Muscle layer of duodenum (tissue), 2 donors: ENCODE data around the gene PLXNA4.

Source experiments
- H3K27ac ChIP-seq: one replicate; pipeline ENCODE4 v1.7.0; 2013; ENCODE audit warnings: mild to moderate bottlenecking, low read length
- H3K27me3 ChIP-seq: one replicate; pipeline ENCODE4 v1.7.0; 2013; ENCODE audit warnings: low read depth, mild to moderate bottlenecking, control low read depth, low read length
- H3K36me3 ChIP-seq, 2 donors: one replicate each; pipeline ENCODE4 v1.7.0; 2013; ENCODE audit warnings: low read length in 2 of 2, control low read depth in 1 of 2, mild to moderate bottlenecking in 1 of 2; ENCODE audit not compliant: insufficient read depth in 2 of 2, control insufficient read depth in 1 of 2
- H3K4me1 ChIP-seq, 2 donors: one replicate each; pipeline ENCODE4 v1.7.0; 2013; ENCODE audit warnings: low read length in 2 of 2, mild to moderate bottlenecking in 2 of 2, control low read depth in 1 of 2, moderate library complexity in 1 of 2; ENCODE audit not compliant: insufficient read depth in 2 of 2, control insufficient read depth in 1 of 2
- H3K4me3 ChIP-seq, 2 donors: one replicate each; pipeline ENCODE4 v1.7.0; 2013; ENCODE audit warnings: low read length in 2 of 2, low read depth in 1 of 2, mild to moderate bottlenecking in 1 of 2
- H3K9me3 ChIP-seq, 2 donors: one replicate each; pipeline ENCODE4 v1.7.0; 2013; ENCODE audit warnings: low read length in 2 of 2, control low read depth in 1 of 2, mild to moderate bottlenecking in 1 of 2; ENCODE audit not compliant: control insufficient read depth in 1 of 2
- donor health status: healthy.

The PLXNA4 gene

GRCh38 chr7:132345543-132346129 lies 230.6 kb downstream of the PLXNA4 start:
- no peaks in the 10 kb centered on the region for H3K36me3 ChIP-seq
- H3K27me3 ChIP-seq, result no peaks in the 10 kb centered on the region
- H3K27ac ChIP-seq, result no peak overlapping the region
- H3K4me3 ChIP-seq, result no peak overlapping the region
- H3K4me1 ChIP-seq, result no peaks in the 10 kb centered on the region
- no peaks in the 10 kb centered on the region for H3K9me3 ChIP-seq

GRCh38 chr7:132345030-132345429 lies 231.2 kb downstream of the PLXNA4 start:
- Histone ChIP-seq H3K36me3 (no peaks in the 10 kb centered on the region), H3K9me3 (no peaks in the 10 kb centered on the region), H3K27ac (no peak overlapping the region), H3K4me3 (no peak overlapping the region), H3K4me1 (no peaks in the 10 kb centered on the region), H3K27me3 (no peaks in the 10 kb centered on the region)

- Histone ChIP-seq H3K9me3 (no peaks in the 10 kb centered on the region), H3K4me3 (no peak overlapping the region), H3K36me3 (no peaks in the 10 kb centered on the region), H3K27ac (no peak overlapping the region), H3K4me1 (no peaks in the 10 kb centered on the region), H3K27me3 (no peaks in the 10 kb centered on the region)
These were observed 233.1 kb downstream of the PLXNA4 start for GRCh38 chr7:132343199-132343598.

DNA sequence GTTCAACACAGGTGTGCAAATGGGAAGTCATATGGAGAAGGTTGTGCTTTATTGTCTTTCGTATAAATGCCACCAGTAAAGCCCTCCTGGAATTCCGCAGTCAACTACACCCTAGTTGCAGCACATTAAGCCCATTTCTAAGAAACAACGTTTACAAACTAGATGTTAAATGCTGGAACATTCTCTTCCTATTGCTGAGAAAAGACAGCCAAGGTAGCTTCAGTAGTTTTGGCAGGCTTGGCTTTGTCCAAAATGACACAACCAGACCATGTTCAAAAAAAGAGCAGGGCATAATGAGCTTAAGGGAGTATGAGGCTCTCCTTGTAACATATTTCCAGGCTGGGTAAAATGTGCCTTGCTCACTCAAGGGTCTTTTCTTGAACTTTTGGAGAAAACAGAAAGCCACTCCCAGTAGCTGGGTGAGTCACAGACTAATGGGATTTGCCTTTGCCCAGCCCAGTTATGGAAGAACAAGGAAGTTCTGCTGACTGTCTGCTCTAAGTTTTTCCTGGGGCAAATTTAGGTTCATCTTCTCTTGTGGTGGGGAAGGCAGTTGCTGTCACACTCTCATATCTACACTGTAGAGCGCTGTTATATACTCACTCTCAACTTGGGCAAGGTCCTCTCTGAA lies 238.7 kb downstream of the PLXNA4 start:
- Histone ChIP-seq H3K4me3 (no peak overlapping the region), H3K27ac (no peak overlapping the region), H3K36me3 (no peaks in the 10 kb centered on the region), H3K9me3 (no peaks in the 10 kb centered on the region), H3K4me1 (no peaks in the 10 kb centered on the region), H3K27me3 (no peaks in the 10 kb centered on the region)

DNA sequence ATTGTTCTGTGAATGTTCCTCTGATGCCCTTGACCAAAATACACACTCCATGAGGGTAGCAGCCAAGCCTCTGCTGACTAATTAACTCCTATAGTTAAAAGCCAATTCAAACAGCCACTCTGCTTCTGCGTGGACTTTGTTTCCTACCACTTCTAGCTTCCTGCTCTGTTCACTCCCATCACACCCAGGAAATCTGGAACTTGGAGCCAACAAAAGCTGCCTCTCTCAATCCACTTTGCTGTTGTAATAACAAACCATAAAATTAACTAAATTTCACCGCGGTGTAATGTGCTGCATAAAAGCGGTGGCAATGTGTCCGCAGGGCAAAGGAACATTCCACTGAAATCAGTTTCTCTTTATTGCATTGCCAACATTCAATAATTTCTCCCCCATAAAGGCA lies 239.5 kb downstream of the PLXNA4 start:
- Histone ChIP-seq H3K4me3 (no peak overlapping the region), H3K36me3 (no peaks in the 10 kb centered on the region), H3K4me1 (no peaks in the 10 kb centered on the region), H3K27ac (no peak overlapping the region), H3K27me3 (no peaks in the 10 kb centered on the region), H3K9me3 (no peaks in the 10 kb centered on the region)

DNA sequence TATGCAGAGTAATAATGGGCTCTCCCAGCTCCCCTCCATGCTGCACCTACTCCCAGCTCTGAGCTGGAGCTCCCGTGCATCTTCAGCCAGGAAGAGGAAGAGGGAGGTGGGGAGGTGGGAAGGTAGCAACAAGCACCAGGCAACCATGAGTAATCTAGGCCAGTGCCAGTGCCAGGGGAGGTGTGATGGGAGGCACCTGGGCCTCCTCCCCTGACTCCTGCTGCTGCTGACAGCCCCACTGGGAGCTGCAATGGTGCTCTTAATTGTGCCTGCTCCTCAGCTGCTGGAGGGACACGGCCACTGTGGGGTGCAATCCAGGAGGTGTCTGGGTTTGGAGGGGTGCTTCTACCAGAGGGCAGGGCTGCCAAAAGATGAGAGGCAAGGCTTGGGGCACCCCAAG lies 243.0 kb downstream of the PLXNA4 start:
- Histone ChIP-seq H3K4me1 (no peaks in the 10 kb centered on the region), H3K27me3 (no peaks in the 10 kb centered on the region)

DNA sequence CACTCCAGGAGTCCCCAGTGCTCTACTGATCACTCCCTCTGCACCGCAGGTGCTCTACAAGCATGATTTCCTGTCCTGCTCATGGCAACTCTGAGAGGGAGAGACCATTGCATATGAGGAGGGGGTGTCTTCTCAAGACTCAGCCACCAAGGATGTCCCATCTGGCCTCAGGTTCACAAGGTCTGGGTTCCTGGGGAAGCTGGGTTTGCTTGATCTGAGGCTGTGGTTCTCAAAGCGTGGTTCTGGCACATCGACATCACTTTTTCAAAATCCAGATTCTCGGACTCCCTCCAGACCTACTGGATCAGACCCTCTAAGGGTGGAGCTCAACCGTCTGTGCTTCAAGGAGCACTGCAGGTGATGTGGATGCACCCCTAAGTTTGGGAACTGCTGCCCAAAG lies 247.5 kb downstream of the PLXNA4 start:
- no peaks in the 10 kb centered on the region for H3K4me1 ChIP-seq
- no peaks in the 10 kb centered on the region for H3K27me3 ChIP-seq
- no peak overlapping the region for H3K27ac ChIP-seq
- H3K36me3 ChIP-seq, result no peaks in the 10 kb centered on the region
- no peaks in the 10 kb centered on the region for H3K9me3 ChIP-seq
- no peak overlapping the region for H3K4me3 ChIP-seq

More for the DNA sequence above, 243.0 kb downstream of the PLXNA4 start:
- Histone ChIP-seq H3K36me3 (no peaks in the 10 kb centered on the region), H3K4me3 (no peak overlapping the region), H3K9me3 (no peaks in the 10 kb centered on the region), H3K27ac (no peak overlapping the region)

GRCh38 chr7:132328047-132328620 lies 248.1 kb downstream of the PLXNA4 start:
- Histone ChIP-seq H3K4me3 (no peak overlapping the region), H3K27me3 (no peaks in the 10 kb centered on the region), H3K9me3 (no peaks in the 10 kb centered on the region), H3K4me1 (no peaks in the 10 kb centered on the region), H3K27ac (no peak overlapping the region), H3K36me3 (no peaks in the 10 kb centered on the region)

- H3K36me3 ChIP-seq, result no peaks in the 10 kb centered on the region
- H3K4me1 ChIP-seq, result no peaks in the 10 kb centered on the region
- H3K9me3 ChIP-seq, result no peaks in the 10 kb centered on the region
- no peak overlapping the region for H3K27ac ChIP-seq
- no peaks in the 10 kb centered on the region for H3K27me3 ChIP-seq
- no peak overlapping the region for H3K4me3 ChIP-seq
These were observed 249.2 kb downstream of the PLXNA4 start for GRCh38 chr7:132326878-132327589.

- H3K9me3 ChIP-seq, result no peaks in the 10 kb centered on the region
- no peaks in the 10 kb centered on the region for H3K36me3 ChIP-seq
- no peak overlapping the region for H3K27ac ChIP-seq
- peaks cover 3 to 9% of the 10 kb centered on the region in 2 donors for H3K4me1 ChIP-seq
- H3K27me3 ChIP-seq, result no peaks in the 10 kb centered on the region
- H3K4me3 ChIP-seq, result no peak overlapping the region
These were observed 253.3 kb downstream of the PLXNA4 start for GRCh38 chr7:132322970-132323369.

DNA sequence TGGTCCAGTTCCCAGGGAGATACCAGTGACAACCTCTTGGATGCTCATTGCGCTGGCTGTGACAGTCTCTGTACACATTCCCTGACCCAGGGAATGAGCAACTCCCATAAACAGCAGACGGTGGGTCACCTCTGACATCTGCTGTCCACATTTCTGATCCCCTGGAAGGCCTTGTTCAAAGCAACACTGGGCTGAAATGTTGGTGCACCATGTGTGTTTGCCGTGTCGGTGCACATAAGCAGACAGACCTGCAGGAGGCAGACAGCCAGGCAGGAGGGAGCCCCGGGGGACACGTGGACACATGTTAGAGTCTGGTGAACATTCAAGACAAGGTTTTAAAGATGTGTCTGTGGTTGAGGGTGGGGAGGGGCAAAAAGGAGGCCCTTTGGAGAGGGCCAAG lies 254.9 kb downstream of the PLXNA4 start:
- Histone ChIP-seq H3K4me3 (no peak overlapping the region), H3K27me3 (no peaks in the 10 kb centered on the region), H3K36me3 (no peaks in the 10 kb centered on the region), H3K27ac (no peak overlapping the region), H3K4me1 (peaks cover 3 to 9% of the 10 kb centered on the region in 2 donors), H3K9me3 (no peaks in the 10 kb centered on the region)
